Activated CD4-positive, alpha-beta T cell treated with anti-CD3 and anti-CD28 coated beads for 1 hour (primary cell): ENCODE measurements around the gene P4HA3.

Source experiments
- DNase-seq: peaks from one replicate; pipeline ENCODE4 v3.0.0-alpha.2; 2020

P4HA3 gene

DNA sequence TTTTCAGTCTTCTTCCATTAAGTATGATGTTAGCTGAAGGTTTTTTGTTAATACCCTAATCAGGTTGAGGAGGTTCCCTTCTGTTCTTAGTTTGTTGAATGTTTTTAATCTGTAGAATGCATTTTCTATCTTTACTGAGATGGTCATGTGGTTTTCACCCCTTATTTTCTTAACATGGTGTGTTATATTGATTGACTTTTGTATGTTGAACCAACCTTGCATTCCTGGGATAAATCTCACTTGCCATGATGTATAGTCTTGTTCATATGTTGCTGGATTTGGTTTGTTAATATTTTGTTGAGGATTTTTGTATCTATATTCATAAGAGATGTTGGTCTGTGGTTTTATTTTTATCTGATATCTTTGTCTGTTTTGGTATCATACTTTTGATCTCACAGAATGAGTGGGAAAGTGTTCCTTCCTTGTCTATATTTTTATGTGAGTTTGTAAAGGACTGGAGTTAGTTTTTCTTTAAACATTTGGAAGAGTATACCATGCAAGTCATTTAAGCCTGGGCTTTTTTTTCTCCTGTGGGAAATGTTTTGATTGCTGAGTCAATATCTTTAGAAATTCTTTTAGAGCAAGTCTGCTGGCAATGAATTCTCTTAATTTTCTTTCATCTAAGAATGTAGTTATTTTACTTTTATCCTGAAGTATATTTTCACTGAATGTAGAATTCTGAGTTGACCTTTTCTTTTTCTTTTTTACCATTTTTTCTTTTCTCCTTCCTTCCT is 5.5 kb upstream of the P4HA3 start:
- no peak for DNase-seq

DNA sequence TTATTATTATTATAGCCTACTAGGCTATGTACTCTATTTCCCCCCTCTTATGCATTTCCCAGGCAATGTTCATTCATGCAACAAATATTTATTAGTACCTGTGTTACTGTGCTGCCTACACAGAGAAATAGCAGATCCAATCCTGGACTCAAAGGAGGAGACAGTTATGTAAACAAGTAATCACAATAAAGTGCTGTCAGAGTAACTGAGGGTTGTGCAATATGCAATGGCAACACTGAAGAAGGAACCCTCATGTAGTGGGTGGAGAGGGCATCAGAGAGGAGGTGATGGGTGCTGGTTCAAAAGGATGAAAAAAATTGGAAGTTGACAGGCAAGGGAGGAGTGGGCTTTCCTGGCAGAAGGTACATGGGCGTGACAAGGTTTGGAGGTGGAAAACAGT is 886 bp upstream of the P4HA3 start:
- DNase-seq: no peak

DNA sequence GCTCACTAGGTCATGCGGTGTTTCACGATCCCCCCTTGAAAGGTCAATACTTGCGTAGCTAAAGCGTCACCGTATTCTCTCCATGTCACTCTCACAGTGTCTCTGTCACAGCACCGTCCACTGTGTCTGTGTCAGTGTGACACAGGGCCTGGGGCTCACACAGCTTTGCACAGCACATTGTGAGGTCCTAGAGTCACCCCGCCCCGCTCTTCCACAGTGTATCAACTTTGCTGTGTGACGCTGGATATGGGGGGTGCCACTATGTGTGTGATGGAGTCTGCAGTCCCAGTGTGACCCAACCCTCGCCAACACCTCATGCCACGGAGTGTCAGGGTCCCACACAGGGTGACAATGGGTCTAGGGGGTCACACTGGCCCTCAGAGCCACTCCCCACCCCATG is 583 bp downstream of the P4HA3 start:
- DNase-seq: no peak

DNA sequence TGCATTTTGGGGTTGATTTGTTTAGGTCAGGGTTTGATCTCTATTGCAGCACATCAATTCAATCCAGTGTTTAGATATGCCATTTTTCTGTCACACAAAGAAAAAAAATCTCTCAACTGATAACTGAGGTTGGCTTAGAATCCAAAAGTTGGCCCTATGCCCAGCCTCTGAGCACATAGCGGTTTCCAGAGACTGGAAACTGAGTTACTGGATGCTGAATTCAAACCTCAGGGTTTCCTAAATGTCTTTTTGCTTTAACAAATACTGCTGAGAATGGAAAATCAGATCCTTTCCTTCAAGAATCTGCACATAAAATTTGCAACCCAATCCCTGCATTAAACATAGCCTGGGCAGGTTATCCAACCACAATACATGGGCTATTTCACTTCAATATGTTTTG is 4.0 kb downstream of the P4HA3 start:
- DNase-seq: no peak

DNA sequence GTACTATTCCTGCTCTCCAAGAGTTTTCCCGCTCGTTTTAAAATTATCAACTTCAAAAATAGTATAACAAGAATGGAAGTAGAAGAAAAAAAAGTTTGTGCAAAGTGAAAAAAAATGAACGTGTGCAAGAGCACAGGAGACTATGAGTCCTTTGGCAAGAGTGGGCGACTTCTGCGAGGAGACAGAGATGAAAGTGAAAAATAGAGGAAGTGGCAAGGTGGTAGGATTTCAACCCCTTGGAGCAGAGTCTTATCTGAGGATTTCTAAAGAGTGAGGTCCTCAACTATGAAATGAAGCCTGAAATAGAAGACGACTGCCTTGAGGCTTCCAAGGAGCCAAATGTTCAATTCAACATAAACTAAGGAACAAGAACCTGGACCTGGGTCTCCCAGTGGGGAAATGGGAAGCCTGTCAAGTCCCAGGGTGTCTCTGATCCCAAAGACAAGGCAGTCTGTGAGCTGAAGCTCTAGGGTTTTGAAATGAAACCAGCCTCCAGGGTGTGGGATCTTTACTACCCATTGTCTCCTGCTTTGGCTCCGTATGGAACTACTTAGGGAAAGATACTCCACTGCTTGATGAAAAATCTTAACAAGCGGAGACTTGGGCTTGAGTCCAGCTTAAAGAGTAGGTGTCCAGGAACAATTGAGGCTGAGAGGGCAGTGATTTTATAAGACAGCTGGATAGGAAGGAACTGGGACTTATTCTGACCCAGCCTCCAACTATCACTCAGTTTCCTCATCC is 4.8 kb downstream of the P4HA3 start:
- no peak for DNase-seq

DNA sequence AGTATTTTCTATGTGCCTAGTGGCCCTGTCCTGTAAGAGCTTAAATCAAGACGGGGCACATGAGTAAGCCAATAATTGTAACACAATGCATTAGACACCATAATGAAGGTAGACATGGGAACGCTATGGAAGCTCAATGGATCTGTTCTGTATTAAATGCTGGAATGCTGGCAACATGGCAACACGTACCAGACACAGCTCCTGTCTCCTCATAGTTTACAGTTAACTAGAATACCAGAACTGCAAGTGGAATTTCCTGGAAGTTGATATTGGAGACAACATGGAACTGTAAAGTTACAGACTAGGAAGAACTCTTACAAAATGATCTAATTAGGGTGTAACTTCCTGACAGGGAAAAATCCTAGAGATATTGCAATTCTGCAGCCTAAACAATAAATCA is 12.4 kb downstream of the P4HA3 start:
- DNase-seq: no peak

DNA sequence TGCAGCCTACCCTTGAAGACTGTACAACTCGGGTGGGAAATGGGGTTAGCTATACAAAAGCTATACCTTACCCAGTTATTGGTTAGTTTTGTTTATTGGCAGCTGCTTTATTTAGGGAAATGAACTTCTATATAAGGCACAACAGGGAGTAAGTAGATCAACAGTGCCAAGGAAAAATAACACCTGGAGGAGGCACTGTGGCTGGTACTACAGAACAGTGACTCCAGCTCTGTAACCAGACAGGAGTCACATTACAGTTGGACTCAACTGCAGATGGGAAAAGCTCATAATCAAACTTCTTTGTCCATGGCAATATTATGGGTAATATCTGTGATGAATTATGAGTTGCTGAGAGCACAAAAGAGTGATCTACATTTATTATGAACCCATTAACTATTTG is 14.0 kb downstream of the P4HA3 start:
- DNase-seq: no peak

DNA sequence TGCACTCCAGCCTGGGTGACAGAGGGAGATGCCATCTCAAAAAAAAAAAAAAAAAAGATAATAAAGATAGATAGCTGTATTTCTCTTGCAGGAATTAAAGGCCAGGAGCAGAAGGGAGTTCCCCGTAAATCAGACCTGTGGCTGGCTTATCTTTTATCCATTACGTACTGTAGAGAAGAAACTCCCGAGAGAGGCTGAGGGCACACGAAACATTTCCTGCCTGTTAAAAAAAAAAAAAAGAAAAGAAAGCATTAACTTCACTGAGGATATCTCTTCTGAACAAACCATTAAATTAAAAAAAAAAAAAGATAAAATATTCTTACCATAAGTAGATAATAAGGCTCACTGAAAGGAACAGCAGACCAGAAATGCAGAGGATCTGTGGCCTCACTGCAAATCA is 22.5 kb downstream of the P4HA3 start:
- no peak for DNase-seq

DNA sequence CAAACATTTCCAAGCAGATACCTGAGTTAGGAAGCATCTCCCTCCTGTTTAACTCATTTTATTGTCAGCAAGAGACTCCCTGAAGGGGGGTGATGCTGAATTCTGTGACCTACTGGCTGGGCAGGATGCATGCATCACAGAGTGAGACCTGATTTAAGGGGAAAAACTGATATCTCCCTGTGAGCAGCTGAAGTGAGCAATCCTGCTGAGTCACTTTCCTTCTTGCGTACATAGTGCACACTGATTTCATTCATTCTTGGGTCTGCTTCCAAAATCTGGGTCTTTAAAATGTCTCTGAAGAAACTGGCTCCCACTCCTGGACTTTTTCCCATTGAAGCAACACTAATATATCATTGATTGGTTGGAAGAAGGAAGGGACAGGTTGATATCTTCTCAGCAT is 23.3 kb downstream of the P4HA3 start:
- DNase-seq: no peak

DNA sequence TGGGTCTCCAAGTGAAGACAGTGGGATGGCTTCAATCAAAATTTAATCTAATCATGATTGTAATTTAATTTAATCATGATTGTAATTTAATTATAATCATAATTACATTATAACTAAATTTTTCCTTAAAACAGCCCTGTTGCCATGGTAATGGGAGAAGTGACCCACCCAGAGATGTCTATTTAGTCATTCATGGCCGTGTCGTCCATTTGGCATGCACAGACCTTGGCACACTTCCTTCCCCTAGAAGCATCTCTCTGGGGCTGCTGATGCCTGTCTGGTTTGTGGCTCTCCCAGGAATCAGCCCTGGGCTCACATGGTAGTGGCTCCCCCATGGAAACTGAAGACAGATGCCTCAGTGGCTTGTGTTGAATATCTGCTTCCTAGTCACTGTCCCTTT is 27.0 kb downstream of the P4HA3 start:
- DNase-seq: no peak

DNA sequence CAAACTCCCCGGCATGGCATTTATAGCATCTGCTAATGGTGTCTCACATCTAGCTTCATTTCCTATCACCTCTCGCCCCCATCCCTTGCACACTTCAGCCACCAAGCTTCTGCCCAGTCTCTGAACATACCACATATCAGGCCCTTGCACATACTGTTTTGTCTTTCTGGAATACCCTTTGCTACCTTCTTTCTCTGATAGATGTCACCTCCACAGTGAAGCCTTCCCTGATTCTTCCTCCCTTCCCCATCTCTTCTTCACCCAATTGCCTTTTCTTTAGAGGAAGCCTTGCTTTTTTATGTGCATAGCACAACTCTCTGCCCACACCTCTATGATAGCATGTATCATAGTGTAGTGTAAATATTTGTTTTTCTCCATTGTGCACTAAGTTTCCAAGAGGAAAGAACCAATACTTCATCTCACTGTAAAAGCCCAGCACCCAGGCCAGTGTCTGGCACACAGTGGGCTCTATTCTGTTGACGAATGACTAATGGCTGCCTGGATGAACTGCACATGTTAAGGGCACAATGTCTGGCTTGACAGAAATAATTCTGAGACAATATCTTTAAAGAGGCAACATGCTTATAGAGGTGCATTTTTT is 27.8 kb downstream of the P4HA3 start:
- no peak for DNase-seq

DNA sequence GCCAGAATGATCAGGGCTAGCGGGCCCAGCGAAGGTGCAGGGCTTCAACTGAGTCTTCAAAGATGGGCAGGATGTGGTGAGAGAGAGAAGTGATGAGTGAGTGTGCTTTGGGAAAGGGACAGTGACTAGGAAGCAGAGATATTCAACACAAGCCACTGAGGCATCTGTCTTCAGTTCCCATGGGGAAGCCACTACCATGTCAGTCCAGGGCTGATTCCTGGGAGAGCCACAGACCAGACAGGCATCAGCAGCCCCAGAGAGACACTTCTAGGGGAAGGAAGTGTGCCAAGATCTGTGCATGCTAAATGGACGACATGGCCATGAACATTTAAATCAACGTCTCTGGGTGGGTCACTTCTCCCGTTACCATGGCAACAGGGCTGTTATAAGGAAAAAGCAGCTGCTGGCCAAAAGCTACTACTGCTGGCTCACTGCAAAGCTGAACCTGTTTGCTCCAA is 28.5 kb downstream of the P4HA3 start:
- no peak for DNase-seq

DNA sequence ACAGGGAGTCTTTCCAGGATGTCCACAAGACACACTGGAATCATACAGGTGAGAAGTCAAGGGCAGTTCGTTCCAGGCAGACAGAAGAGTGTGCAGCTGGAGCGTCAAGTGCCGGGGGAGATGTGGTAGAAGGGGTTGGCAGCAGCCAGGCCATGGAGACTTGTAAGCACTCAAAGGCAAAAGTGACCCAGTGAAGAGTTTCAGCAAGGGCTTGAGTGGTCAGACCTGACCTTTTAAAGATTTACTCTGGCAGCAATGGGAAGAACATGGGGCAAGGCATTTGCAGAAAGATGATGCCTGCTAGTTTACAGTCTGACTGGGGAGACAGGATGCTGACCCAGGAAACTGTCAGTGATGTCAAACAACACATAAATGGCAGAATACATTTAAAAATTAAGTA is 29.0 kb downstream of the P4HA3 start:
- DNase-seq: no peak

DNA sequence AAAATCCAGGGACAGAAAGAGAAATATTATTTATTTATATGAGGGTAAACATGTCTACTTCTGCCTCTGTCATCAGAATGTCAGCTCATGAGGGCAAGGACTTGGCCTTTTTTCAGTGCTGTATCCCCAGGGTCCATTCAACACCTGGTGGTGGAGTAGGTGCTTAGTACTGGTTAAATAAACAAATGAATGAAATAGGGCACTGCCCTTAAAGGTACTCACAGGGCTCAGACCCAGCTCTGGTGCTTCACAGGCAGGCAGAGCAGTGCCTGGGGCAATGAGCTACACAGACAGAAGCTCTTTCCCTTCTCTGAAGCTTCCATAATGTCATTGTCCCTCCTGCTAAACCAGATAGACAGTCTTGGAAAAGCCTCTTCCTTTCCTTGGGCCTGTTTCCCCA is 30.9 kb downstream of the P4HA3 start:
- DNase-seq: no peak

DNA sequence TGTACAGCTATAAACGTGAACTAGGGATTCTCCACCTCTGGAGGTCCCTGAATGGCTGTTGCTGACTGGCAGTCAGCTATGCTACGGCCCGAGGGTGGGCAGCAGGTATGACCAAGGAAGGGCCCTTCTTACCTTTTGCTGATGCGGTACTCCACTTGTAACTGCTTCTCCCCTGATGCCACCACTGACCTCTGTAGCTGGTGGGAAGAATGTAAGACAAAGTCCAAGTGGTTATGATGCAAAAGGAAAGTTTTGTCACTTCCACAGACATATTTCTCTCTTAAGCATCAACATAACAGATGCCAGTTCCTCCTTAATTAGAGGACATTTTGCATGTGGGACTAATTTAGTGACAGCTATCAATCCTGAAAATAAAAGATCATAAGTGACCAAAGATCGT is 32.2 kb downstream of the P4HA3 start:
- DNase-seq: no peak

DNA sequence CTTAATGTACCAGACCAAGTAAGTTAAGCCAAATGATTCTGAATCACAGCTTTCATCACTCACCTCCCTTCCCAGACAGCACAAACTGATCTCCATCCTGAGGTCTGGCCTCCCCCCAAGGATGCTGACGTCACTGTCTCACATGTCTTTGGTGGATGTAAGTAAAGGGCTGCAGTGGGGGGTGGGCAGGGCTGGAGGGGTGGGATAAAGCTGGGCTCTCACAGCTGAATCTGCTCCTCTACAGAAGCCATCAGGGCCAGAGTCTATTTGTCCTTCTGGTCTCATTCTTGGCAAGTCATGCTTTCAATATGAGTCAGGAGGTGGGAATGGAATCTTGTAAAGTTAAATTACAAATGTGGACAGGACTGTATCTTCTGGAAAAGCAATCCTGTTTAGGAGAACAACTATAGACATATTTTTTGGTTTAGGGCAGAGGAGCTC is 32.7 kb downstream of the P4HA3 start:
- DNase-seq: no peak

DNA sequence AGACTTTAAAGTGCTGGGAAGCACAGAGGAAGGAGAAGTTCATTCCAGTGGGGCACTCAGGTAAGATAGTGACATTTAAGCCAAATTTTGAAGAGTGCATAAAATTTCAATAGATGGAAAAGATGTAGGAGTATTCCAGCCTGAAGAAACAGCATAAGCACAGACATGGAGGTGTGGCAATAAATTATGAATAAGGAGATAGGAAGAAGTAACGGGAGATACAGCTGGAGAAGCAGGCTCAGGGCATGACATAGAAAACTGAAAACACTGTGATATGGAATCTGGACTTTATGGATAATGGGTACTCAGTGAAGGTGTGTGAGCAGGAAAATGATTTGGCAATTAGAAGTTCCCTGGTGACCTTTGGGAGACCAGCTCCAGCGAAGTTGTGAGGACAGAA is 33.3 kb downstream of the P4HA3 start:
- no peak for DNase-seq

DNA sequence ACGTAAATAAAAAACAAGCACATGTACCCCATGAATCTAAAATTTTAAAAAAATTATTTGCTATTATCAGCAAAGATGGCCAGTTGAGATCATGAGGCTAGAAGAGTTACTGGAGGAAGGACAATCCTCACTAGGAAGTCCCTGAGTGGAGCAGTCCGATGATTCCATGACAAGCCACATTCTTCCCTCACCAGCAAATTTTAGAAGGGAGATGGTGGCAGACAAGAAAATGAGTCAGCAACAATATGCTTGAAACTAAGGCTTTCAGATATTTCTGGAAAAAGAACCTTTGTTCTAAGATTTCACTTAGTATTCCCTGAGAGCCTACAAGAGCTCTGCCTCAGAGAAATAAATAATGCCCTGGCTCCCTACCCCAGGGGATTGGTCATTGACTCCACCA is 34.9 kb downstream of the P4HA3 start:
- DNase-seq: no peak

DNA sequence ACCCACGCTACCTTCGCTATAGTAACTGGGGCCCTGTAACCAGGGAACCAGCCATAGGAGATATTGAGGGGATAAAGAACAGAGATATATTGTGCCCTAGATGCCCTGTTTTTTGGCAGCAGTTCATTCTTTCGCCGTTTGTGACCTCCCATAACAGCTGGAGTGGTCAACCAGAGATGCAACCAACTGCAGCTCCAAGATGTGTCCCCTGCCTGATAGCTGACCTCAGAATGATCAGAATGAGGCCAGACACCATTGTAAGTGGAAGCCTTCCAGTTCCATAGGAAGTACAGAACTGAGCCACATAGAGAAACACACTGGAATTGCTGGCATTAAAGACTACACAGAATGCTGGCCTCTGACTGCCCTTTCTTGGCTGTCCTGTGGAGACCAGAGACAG is 39.2 kb downstream of the P4HA3 start:
- DNase-seq: no peak

DNA sequence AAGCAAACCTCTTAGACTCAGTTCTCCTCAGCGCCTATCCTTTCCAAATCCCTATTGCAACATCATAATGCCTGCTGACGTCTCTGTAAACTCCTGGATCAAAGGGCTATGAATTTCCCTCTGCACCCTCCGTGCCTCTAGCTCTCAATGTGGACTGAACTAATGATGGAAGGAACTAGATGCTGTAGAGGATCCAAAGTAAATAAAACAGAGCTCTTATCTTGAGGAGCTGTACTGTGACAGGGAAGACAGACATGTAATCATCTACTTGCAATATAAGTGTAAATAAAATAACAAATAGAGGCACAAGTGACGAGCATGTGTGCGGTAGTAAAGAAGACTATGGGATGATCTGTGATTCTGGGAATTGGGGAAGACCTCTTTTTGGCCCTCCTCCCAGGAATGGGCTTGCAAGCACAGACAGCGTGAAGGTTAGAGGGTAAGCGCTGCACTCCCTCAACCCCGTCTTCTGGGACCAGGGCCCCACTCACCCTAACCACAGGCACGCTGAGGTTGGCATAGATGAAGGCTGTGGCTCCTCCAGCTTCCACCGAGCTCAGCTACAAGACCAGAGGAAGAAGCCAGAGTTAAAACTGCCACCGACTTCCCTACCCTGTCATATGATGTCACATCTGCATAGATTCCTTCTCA is 42.2 kb downstream of the P4HA3 start:
- no peak for DNase-seq

DNA sequence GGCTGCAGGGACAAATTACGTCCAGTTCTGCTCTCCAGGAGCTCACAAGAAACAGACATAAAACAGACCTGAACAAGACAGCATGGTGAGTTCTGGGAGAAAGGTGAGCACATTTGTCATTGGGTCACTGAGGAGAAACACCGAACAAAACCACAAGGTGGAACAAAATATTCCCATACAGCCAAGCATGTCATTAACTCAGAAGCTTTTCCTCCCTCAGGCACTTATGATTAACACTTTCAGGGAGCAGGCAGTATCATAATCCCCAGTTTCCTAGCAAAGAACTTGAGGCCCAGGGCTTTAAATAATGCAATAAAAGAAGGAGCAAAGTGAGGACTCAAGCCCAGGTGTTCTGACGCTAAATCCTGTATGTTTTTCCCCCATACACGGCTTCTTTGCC is 43.0 kb downstream of the P4HA3 start:
- DNase-seq: no peak

DNA sequence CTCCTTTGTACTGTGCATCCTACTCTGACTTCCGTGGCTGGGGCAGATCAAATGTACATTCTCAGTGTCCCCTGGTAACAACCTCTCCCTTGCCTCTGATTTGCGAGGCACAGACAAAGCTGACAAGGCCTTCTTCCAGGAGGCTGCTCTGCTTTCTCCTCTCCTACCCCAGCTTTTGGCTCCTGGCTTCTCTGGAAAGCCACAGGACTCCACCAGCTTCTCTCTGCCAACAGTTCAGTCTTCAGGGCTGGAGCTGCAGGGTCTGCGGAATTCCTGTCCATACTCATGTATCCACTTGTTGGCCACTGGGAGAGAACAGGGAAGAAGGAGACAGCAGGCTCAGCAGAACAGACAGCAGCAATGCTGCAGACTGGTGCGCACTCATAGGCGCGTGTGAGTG is 44.4 kb downstream of the P4HA3 start:
- DNase-seq: no peak

DNA sequence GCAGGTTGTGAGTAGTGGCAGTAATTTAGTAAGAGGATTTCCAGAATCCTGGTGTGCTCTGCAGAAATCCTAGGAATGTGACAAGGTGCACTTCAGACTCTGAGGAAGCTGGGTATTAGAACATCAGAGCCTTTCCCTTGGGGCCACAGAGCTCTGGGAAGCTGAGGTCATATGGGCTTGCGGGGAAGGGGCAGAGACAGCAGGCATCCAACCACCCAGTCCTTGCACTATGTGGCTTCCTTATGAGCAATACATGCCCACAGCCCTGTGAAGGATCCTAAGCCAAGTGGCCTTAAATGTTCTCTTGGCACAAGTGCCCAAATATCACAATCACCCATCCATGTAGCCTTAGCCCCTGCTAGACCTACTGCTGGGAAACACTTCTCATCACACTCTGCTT is 46.2 kb downstream of the P4HA3 start:
- no peak for DNase-seq

DNA sequence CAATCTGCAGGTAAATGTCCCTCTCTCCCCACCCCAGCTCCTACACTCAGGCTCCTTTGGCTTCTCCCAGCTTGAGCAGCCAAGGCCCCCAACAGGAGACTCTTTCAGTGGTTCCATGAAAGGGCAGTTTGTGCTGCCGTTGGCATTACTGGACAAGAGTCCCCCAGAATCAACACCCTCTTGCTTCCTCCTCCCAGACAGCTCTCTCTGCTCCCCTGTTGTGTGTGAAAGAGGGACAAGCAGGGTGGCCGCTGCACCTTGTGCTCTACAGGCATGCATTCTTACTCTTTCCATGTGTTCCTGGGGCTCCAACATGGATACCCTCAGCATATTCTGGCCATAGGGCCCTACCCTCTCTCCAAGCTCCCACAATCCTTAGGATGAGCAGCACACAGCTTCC is 48.7 kb downstream of the P4HA3 start:
- DNase-seq: no peak
